Activated CD8-positive, alpha-beta memory T cell treated with anti-CD3 and anti-CD28 coated beads, Interleukin-2, amount 50 U/mL, for 24 hours (primary cell): Measurements from ENCODE around the gene CASKIN1.
"Not testable (repeated sequence)": the region's sequence is repeated elsewhere in the genome, so short reads cannot be mapped to it uniquely, and the experiment has no call there.

ENCODE experiments used
- DNase-seq: peaks from one replicate; pipeline ENCODE4 v3.0.0-alpha.2; 2020; ENCODE audit errors: extremely low read depth

Gene CASKIN1

GRCh38 chr16:2133797-2134196 is 62.6 kb downstream of the CASKIN1 start:
- DNase-seq, result not testable (repeated sequence)

- not testable (repeated sequence) for DNase-seq
These were observed 66.4 kb downstream of the CASKIN1 start for GRCh38 chr16:2129890-2130447.

GRCh38 chr16:2129251-2129650 is 67.2 kb downstream of the CASKIN1 start:
- not testable (repeated sequence) for DNase-seq

GRCh38 chr16:2127630-2128280 is 68.7 kb downstream of the CASKIN1 start:
- not testable (repeated sequence) for DNase-seq
